CD8-positive, alpha-beta memory T cell (primary cell): Measurements from ENCODE around the gene RPRD1A. TPM values are rescaled to one million over a fixed set of nuclear protein-coding genes. Genes with fewer than 3 reads are reported as not detected.

Experiments
- CTCF ChIA-PET: fragments of 350-600 bp; sonication (Branson Sonifier 250); formaldehyde crosslinking; loops from one replicate; lab custom pipeline; 2021; ENCODE audit warnings: antibody characterized with exemption; lab: Charles Lee
- POLR2A ChIA-PET: fragments of 350-600 bp; sonication (Branson Sonifier 250); formaldehyde crosslinking; loops from one replicate; lab custom pipeline; 2021; ENCODE audit warnings: antibody characterized with exemption; lab: Charles Lee
- DNase-seq, 5 donors: peaks; one replicate each; pipeline versions ENCODE4 v3.0.0 to v3.0.0-alpha.2; 2020 to 2022; ENCODE audit warnings: mixed read lengths in 1 of 5
- H3K27ac ChIP-seq: one replicate; pipeline ENCODE4 v1.7.0; 2013; ENCODE audit warnings: low read depth, mild to moderate bottlenecking, low read length, moderate library complexity
- H3K27me3 ChIP-seq: 2 replicates; pipeline ENCODE4 v1.7.0; 2013; ENCODE audit warnings: low read length, mild to moderate bottlenecking; ENCODE audit not compliant: insufficient read depth, poor library complexity, severe bottlenecking
- H3K36me3 ChIP-seq: 2 replicates; pipeline ENCODE4 v1.7.0; 2013; ENCODE audit warnings: mild to moderate bottlenecking, low read length, moderate library complexity; ENCODE audit not compliant: insufficient read depth
- H3K4me1 ChIP-seq: 2 replicates; pipeline ENCODE4 v1.7.0; 2013; ENCODE audit warnings: mild to moderate bottlenecking, low read length, moderate library complexity; ENCODE audit not compliant: insufficient read depth
- H3K4me3 ChIP-seq: 2 replicates; pipeline ENCODE4 v1.7.0; 2013; ENCODE audit warnings: mild to moderate bottlenecking, low read length
- H3K9me3 ChIP-seq: 2 replicates; pipeline ENCODE4 v1.7.0; 2013; ENCODE audit warnings: mild to moderate bottlenecking, low read length
- H3K27ac Mint-ChIP-seq, 8 donors: one replicate each; pipeline ENCODE4 v1.8.0; 2020 to 2021; ENCODE audit warnings: mixed read lengths in 8 of 8, mild to moderate bottlenecking in 6 of 8, inconsistent platforms in 3 of 8, moderate library complexity in 3 of 8
- H3K27me3 Mint-ChIP-seq, 2 donors: one replicate each; pipeline ENCODE4 v1.8.0; 2020 to 2021; ENCODE audit warnings: mixed read lengths in 2 of 2, mild to moderate bottlenecking in 1 of 2, moderate library complexity in 1 of 2
- H3K36me3 Mint-ChIP-seq, 3 donors: one replicate each; pipeline ENCODE4 v1.8.0; 2020 to 2021; ENCODE audit warnings: mixed read lengths in 3 of 3, inconsistent platforms in 1 of 3, mild to moderate bottlenecking in 1 of 3
- H3K4me1 Mint-ChIP-seq, 3 donors: one replicate each; pipeline ENCODE4 v1.8.0; 2020 to 2021; ENCODE audit warnings: mixed read lengths in 3 of 3, inconsistent platforms in 1 of 3, mild to moderate bottlenecking in 1 of 3
- H3K4me3 Mint-ChIP-seq, 7 donors: one replicate each; pipeline ENCODE4 v1.8.0; 2020 to 2021; ENCODE audit warnings: mixed read lengths in 7 of 7, mild to moderate bottlenecking in 6 of 7, moderate library complexity in 4 of 7, inconsistent platforms in 2 of 7
- H3K9me3 Mint-ChIP-seq, 5 donors: one replicate each; pipeline ENCODE4 v1.8.0; 2020 to 2022; ENCODE audit warnings: mixed read lengths in 5 of 5, mild to moderate bottlenecking in 3 of 5, moderate library complexity in 2 of 5, inconsistent platforms in 1 of 5
- polyA plus RNA-seq: library from polyadenylated mRNA; unstranded; fragments of 300-500 nt; fragmentation: Illumina TruSeq; gene quantifications from one replicate; pipeline ENCODE4 v1.2.3, GENCODE V29; 2021
- total RNA-seq, 2 experiments: library from RNA; stranded (reverse); gene quantifications; one replicate each; pipeline ENCODE4 v1.2.3, GENCODE V29; 2021

RPRD1A gene
- total and polyA plus RNA-seq, 3 experiments from 2014 or later, result 8.7 to 23.5 (median 22.0) TPM

DNA sequence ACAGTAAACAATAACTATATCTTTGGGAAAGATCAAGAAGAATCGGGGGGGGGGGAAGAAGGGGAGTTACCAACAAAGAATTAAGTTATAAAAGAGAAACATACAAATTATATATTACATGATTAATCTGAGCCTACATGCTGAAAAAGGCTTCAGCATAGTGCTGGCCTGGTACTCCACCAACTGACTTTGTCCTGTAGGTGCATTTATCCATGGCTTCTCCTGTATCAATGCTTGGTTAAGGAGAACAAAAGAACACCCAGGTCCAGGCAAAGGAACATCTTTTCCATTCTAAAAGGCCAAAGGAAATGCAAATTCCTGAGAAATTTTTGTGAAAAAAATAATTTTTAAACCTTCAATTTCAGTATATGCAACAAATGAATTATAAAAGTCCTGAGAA lies 24.2 kb downstream of the RPRD1A start:
- no peak for DNase-seq
- Mint-ChIP-seq H3K4me1 (peaks cover 50 to 73% (median 66%) of the 10 kb centered on the region in 3 donors), H3K27me3 (no peaks in the 10 kb centered on the region), H3K36me3 (peaks cover 0 to 16% (median 2%) of the 10 kb centered on the region in 3 donors), H3K4me3 (no peak overlapping the region), H3K27ac (peak overlapping the region in 1 of 8 donors; percentile 47), H3K9me3 (peaks cover 0 to 1% (median 0%) of the 10 kb centered on the region in 5 donors)
- peaks cover 17% of the 10 kb centered on the region for H3K4me1 ChIP-seq
- CTCF ChIA-PET, result no interaction called here
- POLR2A ChIA-PET, result no interaction called here
- no peaks in the 10 kb centered on the region for H3K27me3 ChIP-seq
- H3K36me3 ChIP-seq, result no peaks in the 10 kb centered on the region
- H3K9me3 ChIP-seq, result peaks cover 5% of the 10 kb centered on the region
- H3K4me3 ChIP-seq, result no peak overlapping the region
- H3K27ac ChIP-seq, result no peak overlapping the region

DNA sequence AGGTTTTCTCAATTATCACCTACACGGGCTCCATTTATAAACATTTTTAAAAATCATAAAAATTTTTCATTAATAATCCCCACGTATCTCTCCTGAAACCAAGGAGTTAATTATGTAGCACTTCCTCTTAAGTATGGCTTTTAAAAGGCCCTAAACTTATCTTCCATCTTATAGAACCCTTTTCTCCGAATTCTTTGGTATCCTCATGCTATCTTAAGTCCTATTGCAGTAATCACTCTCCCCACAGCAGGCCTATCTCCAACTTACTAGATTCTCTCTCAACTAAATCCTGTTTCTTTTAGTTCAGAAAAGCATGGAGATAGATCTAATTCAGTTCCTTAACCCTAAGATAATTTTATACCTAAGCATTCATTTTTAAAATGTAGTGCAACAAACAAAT lies 26.2 kb downstream of the RPRD1A start:
- Histone ChIP-seq H3K9me3 (peaks cover 5% of the 10 kb centered on the region), H3K4me1 (peaks cover 17% of the 10 kb centered on the region), H3K4me3 (no peak overlapping the region), H3K27ac (no peak overlapping the region), H3K36me3 (no peaks in the 10 kb centered on the region), H3K27me3 (no peaks in the 10 kb centered on the region)
- Mint-ChIP-seq H3K36me3 (peaks cover 5 to 20% (median 12%) of the 10 kb centered on the region in 3 donors), H3K9me3 (peaks cover 0 to 6% (median 2%) of the 10 kb centered on the region in 5 donors), H3K4me1 (peaks cover 42 to 69% (median 61%) of the 10 kb centered on the region in 3 donors), H3K27me3 (no peaks in the 10 kb centered on the region), H3K4me3 (no peak overlapping the region), H3K27ac (peak overlapping the region in 2 of 8 donors; percentile 7 to 19)
- DNase-seq, result no peak
- ChIA-PET CTCF (no interaction called here), POLR2A (no interaction called here)

DNA sequence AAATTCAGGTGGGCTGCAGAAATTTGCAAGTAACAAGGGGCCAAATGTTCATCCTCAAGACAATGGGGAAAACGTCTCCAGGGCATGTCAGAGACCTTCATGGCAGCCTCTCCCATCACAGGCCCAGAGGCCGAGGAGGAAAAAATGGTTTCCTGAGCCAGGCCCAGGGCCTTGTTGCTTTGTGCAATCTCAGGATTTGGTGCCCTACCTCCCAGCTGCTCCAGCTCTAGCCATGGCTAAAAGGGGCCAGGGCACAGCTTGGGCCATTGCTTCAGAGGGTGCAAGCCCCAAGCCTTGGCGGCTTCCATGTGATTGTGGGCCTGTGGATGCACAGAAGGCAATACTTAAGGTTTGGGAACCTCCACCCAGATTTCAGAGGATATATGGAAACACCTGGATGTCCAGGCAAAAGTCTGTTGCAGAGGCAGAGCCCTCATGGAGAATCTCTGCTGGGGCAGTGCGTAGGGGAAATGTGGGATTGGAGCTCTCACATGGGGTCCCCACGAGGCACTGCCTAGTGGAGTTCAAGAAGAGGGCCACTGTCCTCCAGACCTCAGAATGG lies 29.2 kb downstream of the RPRD1A start:
- H3K9me3 Mint-ChIP-seq, result peaks cover 0 to 6% (median 2%) of the 10 kb centered on the region in 5 donors
- ChIA-PET POLR2A (no interaction called here), CTCF (interaction anchor here (1.0 to 1.2 kb wide), 2 partner anchors 18 to 21 kb away, joined by 3 read pairs; no protein-coding TSS in a partner anchor)
- H3K4me1 Mint-ChIP-seq, result peaks cover 41 to 69% (median 65%) of the 10 kb centered on the region in 3 donors
- no peaks in the 10 kb centered on the region for H3K27me3 Mint-ChIP-seq
- peaks cover 5 to 25% (median 10%) of the 10 kb centered on the region in 3 donors for H3K36me3 Mint-ChIP-seq
- Histone ChIP-seq H3K4me3 (no peak overlapping the region), H3K27me3 (no peaks in the 10 kb centered on the region), H3K9me3 (peaks cover 5% of the 10 kb centered on the region), H3K4me1 (peaks cover 15% of the 10 kb centered on the region), H3K27ac (no peak overlapping the region), H3K36me3 (no peaks in the 10 kb centered on the region)
- no peak overlapping the region for H3K4me3 Mint-ChIP-seq
- H3K27ac Mint-ChIP-seq, result no peak overlapping the region
- no peak for DNase-seq

GRCh38 chr18:36035253-36035652 lies 32.1 kb downstream of the RPRD1A start:
- Mint-ChIP-seq H3K9me3 (peaks cover 0 to 6% (median 2%) of the 10 kb centered on the region in 5 donors), H3K27ac (peak overlapping the region in 2 of 8 donors; percentile 3 to 11), H3K36me3 (peaks cover 5 to 51% (median 10%) of the 10 kb centered on the region in 3 donors), H3K4me1 (peaks cover 26 to 53% (median 46%) of the 10 kb centered on the region in 3 donors), H3K27me3 (no peaks in the 10 kb centered on the region), H3K4me3 (no peak overlapping the region)
- no peak for DNase-seq
- Histone ChIP-seq H3K4me1 (no peaks in the 10 kb centered on the region), H3K27ac (no peak overlapping the region), H3K4me3 (no peak overlapping the region), H3K9me3 (peaks cover 5% of the 10 kb centered on the region), H3K27me3 (no peaks in the 10 kb centered on the region), H3K36me3 (no peaks in the 10 kb centered on the region)
- ChIA-PET CTCF (no interaction called here), POLR2A (no interaction called here)

DNA sequence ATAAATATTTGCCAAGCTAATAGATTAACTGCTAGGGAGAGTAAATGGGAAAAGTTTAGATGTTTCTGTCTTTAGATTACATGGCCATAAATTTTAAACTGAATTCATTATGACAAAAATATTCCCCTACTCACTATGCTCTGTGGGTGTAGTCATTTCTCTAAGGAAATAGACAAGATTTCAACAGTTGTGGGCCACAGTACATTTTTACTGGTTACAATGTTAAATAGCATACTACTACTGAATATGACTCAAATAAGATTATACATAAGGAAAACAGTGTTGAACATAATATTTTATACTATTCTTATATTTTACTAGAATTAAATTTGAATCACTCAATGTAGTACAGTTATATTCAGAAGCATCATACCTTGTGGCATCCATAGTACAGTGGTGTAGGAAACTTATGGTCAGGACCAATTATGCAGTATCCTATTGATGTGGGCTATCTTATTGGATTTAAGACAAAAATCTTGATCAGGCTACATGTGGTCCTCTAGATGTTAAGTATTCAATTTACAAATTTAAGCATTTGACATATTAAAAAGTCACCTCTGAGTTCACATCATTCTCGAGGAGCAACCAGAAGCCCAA lies 33.0 kb downstream of the RPRD1A start:
- no peaks in the 10 kb centered on the region for H3K27me3 Mint-ChIP-seq

GRCh38 chr18:36031903-36032302 lies 35.5 kb downstream of the RPRD1A start:
- Histone ChIP-seq H3K9me3 (no peaks in the 10 kb centered on the region), H3K36me3 (peaks cover 9% of the 10 kb centered on the region), H3K4me1 (no peaks in the 10 kb centered on the region), H3K27me3 (no peaks in the 10 kb centered on the region), H3K4me3 (no peak overlapping the region), H3K27ac (no peak overlapping the region)
- Mint-ChIP-seq H3K36me3 (peaks cover 0 to 48% (median 5%) of the 10 kb centered on the region in 3 donors), H3K27me3 (no peaks in the 10 kb centered on the region), H3K4me1 (peaks cover 23 to 38% (median 38%) of the 10 kb centered on the region in 3 donors), H3K9me3 (no peaks in the 10 kb centered on the region), H3K4me3 (no peak overlapping the region), H3K27ac (peak overlapping the region in 2 of 8 donors; percentile 3 to 33)
- POLR2A ChIA-PET, result no interaction called here
- no peak for DNase-seq
- CTCF ChIA-PET, result interaction anchor here (1.1 kb wide), 1 partner anchor 14 kb away, joined by 4 read pairs; no protein-coding TSS in a partner anchor

More for the DNA sequence above, 33.0 kb downstream of the RPRD1A start:
- Mint-ChIP-seq H3K27ac (peak overlapping the region in 1 of 8 donors; percentile 40), H3K4me1 (peaks cover 26 to 48% (median 41%) of the 10 kb centered on the region in 3 donors), H3K9me3 (peaks cover 0 to 6% (median 2%) of the 10 kb centered on the region in 5 donors), H3K36me3 (peaks cover 5 to 52% (median 10%) of the 10 kb centered on the region in 3 donors), H3K4me3 (no peak overlapping the region)
- Histone ChIP-seq H3K4me3 (no peak overlapping the region), H3K9me3 (peaks cover 5% of the 10 kb centered on the region), H3K4me1 (no peaks in the 10 kb centered on the region), H3K27ac (no peak overlapping the region), H3K27me3 (no peaks in the 10 kb centered on the region), H3K36me3 (peaks cover 1% of the 10 kb centered on the region)
- ChIA-PET POLR2A (no interaction called here), CTCF (no interaction called here)
- DNase-seq, result no peak

DNA sequence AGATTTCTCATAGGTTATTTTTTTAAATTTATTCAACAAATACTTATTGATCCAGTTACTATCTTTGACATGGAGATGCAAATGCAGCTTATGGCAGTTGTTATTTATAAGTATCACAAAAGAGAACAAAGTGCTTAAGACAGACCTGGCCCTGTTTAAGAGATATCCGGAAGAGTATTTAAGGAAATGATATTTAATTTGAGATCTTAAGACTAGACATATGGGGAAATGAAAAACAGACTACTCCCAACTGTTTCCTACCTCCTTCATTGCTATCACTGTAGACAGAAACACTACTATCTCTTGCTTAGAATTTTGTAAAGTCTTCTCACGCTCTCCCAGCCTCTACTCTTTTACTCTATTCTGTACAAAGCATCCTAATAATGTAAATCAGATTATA lies 36.0 kb downstream of the RPRD1A start:
- Histone ChIP-seq H3K4me1 (no peaks in the 10 kb centered on the region), H3K9me3 (no peaks in the 10 kb centered on the region), H3K27me3 (no peaks in the 10 kb centered on the region), H3K36me3 (peaks cover 9% of the 10 kb centered on the region), H3K27ac (no peak overlapping the region), H3K4me3 (no peak overlapping the region)
- no peaks in the 10 kb centered on the region for H3K27me3 Mint-ChIP-seq
- ChIA-PET POLR2A (no interaction called here), CTCF (interaction anchor here (1.1 kb wide), 1 partner anchor 14 kb away, joined by 4 read pairs; no protein-coding TSS in a partner anchor)
- H3K9me3 Mint-ChIP-seq, result no peaks in the 10 kb centered on the region
- H3K27ac Mint-ChIP-seq, result peak overlapping the region in 4 of 8 donors; percentile 3 to 44 (median 10)
- H3K4me3 Mint-ChIP-seq, result no peak overlapping the region
- peaks cover 0 to 52% (median 7%) of the 10 kb centered on the region in 3 donors for H3K36me3 Mint-ChIP-seq
- peaks cover 23 to 36% (median 36%) of the 10 kb centered on the region in 3 donors for H3K4me1 Mint-ChIP-seq
- DNase-seq, result no peak

DNA sequence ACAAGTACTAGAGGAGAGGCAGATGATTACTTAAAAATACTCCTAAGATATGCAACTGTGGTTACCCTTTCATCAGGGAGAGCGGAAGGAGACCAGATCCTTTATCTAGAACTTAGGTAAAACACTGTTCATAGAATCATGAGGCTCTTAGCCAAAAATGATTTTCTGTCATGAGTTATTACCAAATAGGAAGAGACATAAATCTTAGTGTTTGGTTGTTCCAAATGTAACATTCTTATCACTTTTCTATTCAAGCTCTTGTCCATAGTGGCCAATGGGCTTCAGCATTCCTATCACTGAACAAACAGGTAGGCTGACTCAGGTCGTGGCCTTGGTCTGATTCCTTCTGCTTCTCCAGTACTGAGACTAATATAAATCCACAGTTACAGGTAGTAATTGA lies 38.5 kb downstream of the RPRD1A start:
- no peak overlapping the region for H3K4me3 Mint-ChIP-seq
- peak overlapping the region in 3 of 8 donors; percentile 33 to 52 (median 37) for H3K27ac Mint-ChIP-seq
- H3K4me1 Mint-ChIP-seq, result peaks cover 9 to 17% (median 17%) of the 10 kb centered on the region in 3 donors
- Histone ChIP-seq H3K27me3 (no peaks in the 10 kb centered on the region), H3K36me3 (peaks cover 9% of the 10 kb centered on the region), H3K4me1 (no peaks in the 10 kb centered on the region), H3K4me3 (no peak overlapping the region), H3K27ac (no peak overlapping the region), H3K9me3 (no peaks in the 10 kb centered on the region)
- H3K27me3 Mint-ChIP-seq, result no peaks in the 10 kb centered on the region
- ChIA-PET POLR2A (no interaction called here), CTCF (no interaction called here)
- H3K36me3 Mint-ChIP-seq, result peaks cover 0 to 72% (median 17%) of the 10 kb centered on the region in 3 donors
- H3K9me3 Mint-ChIP-seq, result no peaks in the 10 kb centered on the region
- DNase-seq, result no peak
